ENCODE data around the gene AMIGO1. TPM values are rescaled to one million over a fixed set of nuclear protein-coding genes. Genes with fewer than 3 reads are reported as not detected.

AMIGO1 gene
- total and polyA plus RNA-seq, 10 of the 15 experiments (the other 5 are each of a cell fraction or from before 2014, with no cell fraction given) = 0.02 to 0.28 (median 0.08) TPM; not detected in 1

- TF ChIP-seq PKNOX1 (IDR thresholded peaks at IDR 0.05) = no peak
Measured at GRCh38 chr1:109516872-109517271, 7.3 kb upstream of the AMIGO1 start (continued).

GRCh38 chr1:109514846-109515245 is 5.3 kb upstream of the AMIGO1 start:
- SMC1A ChIA-PET (ENCODE audit: uncharacterized antibody, unreplicated experiment) = interaction anchor here (1.6 to 15.8 kb wide), 3 partner anchors 12 to 17 kb away, joined by 5 to 205 read pairs (median 9); no protein-coding TSS in a partner anchor
- BruUV-seq (replicated peaks) = no TSS peak
- FAIRE-seq = no peak
- H3K4me2 ChIP-seq (ENCODE audit: control insufficient read depth, insufficient read depth) = no peak overlapping the region
- H2AFZ ChIP-seq (ENCODE audit: control insufficient read depth, low read depth, low read length) = no peak overlapping the region
- DNase-seq (ENCODE audit: low read depth, low spot score) = no peak
- no peaks in the 10 kb centered on the region for H3K79me2 ChIP-seq (ENCODE audit: control insufficient read depth, insufficient read depth, low read length)
- CTCF ChIA-PET = interaction anchor here (1.0 to 19.4 kb wide), 6 partner anchors 12 to 31 kb away, joined by 4 to 240 read pairs (median 8); partner anchors contain the start of gene CYB561D1
- H3K36me3 ChIP-seq (ENCODE audit: control insufficient read depth in 2 of 2, insufficient read depth in 2 of 2, low read length in 1 of 2) = no peaks in the 10 kb centered on the region
- H3K9me3 ChIP-seq (replicated peaks; ENCODE audit: control insufficient read depth, insufficient read depth, low read length) = no peaks in the 10 kb centered on the region
- no peak overlapping the region for H3K27ac ChIP-seq (ENCODE audit: control insufficient read depth, insufficient read depth)
- H3K9ac ChIP-seq (ENCODE audit: control insufficient read depth, insufficient read depth, low read length) = no peak overlapping the region
- no peaks in the 10 kb centered on the region for H3K27me3 ChIP-seq (replicated peaks in 1 of 2; ENCODE audit: control insufficient read depth in 2 of 2, insufficient read depth in 2 of 2, low read length in 1 of 2)
- no peaks in the 10 kb centered on the region for H4K20me1 ChIP-seq (ENCODE audit: control insufficient read depth, insufficient read depth)
- no peak overlapping the region for H3K4me3 ChIP-seq
- no peak for ATAC-seq
- 65% methylated on average over 3 of the region's 3 CpGs for WGBS (ENCODE audit: insufficient coverage, insufficient replicate concordance, low lambda C conversion rate, missing lambda C conversion rate)
- 0 out of 2 replicates have a peak, but pooled peaks cover 2% of the 10 kb centered on the region for H3K4me1 ChIP-seq (ENCODE audit: control insufficient read depth, insufficient read depth, low read length)
- intact Hi-C loops (cut with micrococcal nuclease; ENCODE audit: unreplicated experiment) (no loop called here), in situ Hi-C loops (cut with MboI) (no loop called here)
- POLR2A ChIA-PET = interaction anchor here (0.6 to 2.4 kb wide), 4 partner anchors 12 to 1922 kb away, joined by 3 to 10 read pairs (median 4); partner anchors contain the start of gene GNAI3
- RAD21 ChIA-PET (ENCODE audit: unreplicated experiment) = interaction anchor here (1.3 to 2.4 kb wide), 2 partner anchors 15 to 17 kb away, joined by 3 to 21 read pairs; no protein-coding TSS in a partner anchor
- TF ChIP-seq ETV6 (conservative IDR thresholded peaks at IDR 0.05 in 1 of 2, IDR thresholded peaks at IDR 0.05 in 1 of 2; ENCODE audit: borderline replicate concordance in 1 of 2, low read depth in 1 of 2) (no peak), EED (IDR thresholded peaks at IDR 0.05; ENCODE audit: low read depth) (no peak), USF2 (IDR thresholded peaks at IDR 0.05; ENCODE audit: borderline replicate concordance, low read depth, low read length) (no peak), REST (IDR thresholded peaks at IDR 0.05; ENCODE audit: low read depth, low read length) (no peak), NFYA (IDR thresholded peaks at IDR 0.05; ENCODE audit: borderline replicate concordance, low read depth, low read length) (no peak), NFIC (IDR thresholded peaks at IDR 0.05; ENCODE audit: low read depth, low read length) (no peak), BCL11A (IDR thresholded peaks at IDR 0.05; ENCODE audit: low read depth, low read length) (no peak), YBX1 (IDR thresholded peaks at IDR 0.05) (no peak), FOXM1 (IDR thresholded peaks at IDR 0.05; ENCODE audit: low read depth, low read length) (no peak), FOXK2 (IDR thresholded peaks at IDR 0.05) (no peak), MTA3 (IDR thresholded peaks at IDR 0.05; ENCODE audit: borderline replicate concordance, low read length) (no peak), NKRF (conservative IDR thresholded peaks at IDR 0.05) (no peak), ELK1 (IDR thresholded peaks at IDR 0.05; ENCODE audit: low read depth, low read length) (no peak)
